Measurements from ENCODE around the gene CHD5.

DNA sequence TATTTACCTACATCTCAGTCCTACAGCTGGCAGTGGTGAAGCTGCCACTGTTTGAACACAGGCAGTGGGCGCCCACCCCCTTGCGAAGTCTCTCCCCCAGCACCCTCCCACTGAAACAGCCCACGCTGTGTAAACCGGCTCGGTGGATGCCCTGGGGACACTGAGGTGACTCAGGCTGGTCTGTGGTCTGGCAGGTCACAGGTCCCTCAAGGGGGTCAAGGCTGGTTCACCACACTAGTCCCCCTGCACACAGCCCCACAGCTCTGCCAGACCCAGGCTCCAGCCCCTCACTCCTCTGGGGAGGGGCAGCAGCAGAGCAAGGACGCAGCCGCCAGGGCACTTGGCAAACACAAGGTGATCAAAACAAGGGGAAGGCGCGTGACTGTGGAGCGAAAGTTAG lies 7.6 kb downstream of the CHD5 start:
- TF ChIP-seq CTCF (IDR thresholded peaks at IDR 0.05) (no peak), POLR2A (IDR thresholded peaks at IDR 0.05) (no peak), EP300 (IDR thresholded peaks at IDR 0.05) (no peak)

Data from tibial nerve (tissue), 4 donors.